Measurements from ENCODE around the gene PPFIBP2. TPM values are rescaled to one million over a fixed set of nuclear protein-coding genes. Genes with fewer than 3 reads are reported as not detected.

The PPFIBP2 gene
- polyA plus RNA-seq, 2 of the 4 experiments (the other 2 are of a cell fraction), result 13.4 to 32.5 TPM

DNA sequence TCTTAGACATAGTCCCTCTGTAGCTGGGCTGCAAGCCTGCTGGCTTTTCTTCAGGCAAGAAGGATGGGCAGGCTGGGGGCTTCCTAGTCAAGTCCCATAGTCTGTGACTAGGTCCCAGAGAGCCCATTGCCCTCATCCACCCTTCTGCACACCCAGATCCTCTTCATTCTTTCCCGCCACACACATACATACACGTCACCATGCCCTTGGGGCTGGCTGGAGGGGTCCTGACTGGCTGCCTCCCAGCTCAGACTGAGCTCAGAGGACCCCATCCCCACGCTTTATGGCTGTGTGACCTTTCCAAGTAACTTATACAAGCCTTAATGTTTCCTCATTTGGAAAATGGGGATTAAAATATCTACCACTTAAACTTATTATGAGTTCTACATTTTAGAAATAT lies 13.5 kb upstream of the PPFIBP2 start:
- no peak overlapping the region for H3K4me3 ChIP-seq
- no peak for FAIRE-seq
- TF ChIP-seq HEYL (CRISPR knock-in tag; IDR thresholded peaks at IDR 0.05) (no peak), CEBPB (IDR thresholded peaks at IDR 0.05) (no peak), PHF8 (IDR thresholded peaks at IDR 0.05; ENCODE audit: borderline replicate concordance, low read depth) (no peak), TP53 (CRISPR knock-in tag; IDR thresholded peaks at IDR 0.05) (no peak), RCOR1 (IDR thresholded peaks at IDR 0.05; ENCODE audit: low read depth, low read length) (no peak), EHF (CRISPR knock-in tag; IDR thresholded peaks at IDR 0.05) (no peak), FOSB (CRISPR knock-in tag; IDR thresholded peaks at IDR 0.05) (no peak), CBX8 (IDR thresholded peaks at IDR 0.05) (no peak), ZFP36 (IDR thresholded peaks at IDR 0.05; ENCODE audit: borderline replicate concordance, partially characterized antibody) (no peak), BHLHE40 (IDR thresholded peaks at IDR 0.05; ENCODE audit: low read depth, low read length) (no peak)
- TF ChIP-seq, protein P1, sequence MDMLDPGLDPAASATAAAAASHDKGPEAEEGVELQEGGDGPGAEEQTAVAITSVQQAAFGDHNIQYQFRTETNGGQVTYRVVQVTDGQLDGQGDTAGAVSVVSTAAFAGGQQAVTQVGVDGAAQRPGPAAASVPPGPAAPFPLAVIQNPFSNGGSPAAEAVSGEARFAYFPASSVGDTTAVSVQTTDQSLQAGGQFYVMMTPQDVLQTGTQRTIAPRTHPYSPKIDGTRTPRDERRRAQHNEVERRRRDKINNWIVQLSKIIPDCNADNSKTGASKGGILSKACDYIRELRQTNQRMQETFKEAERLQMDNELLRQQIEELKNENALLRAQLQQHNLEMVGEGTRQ (IDR thresholded peaks at IDR 0.05), result no peak
- TF ChIP-seq, protein P2, sequence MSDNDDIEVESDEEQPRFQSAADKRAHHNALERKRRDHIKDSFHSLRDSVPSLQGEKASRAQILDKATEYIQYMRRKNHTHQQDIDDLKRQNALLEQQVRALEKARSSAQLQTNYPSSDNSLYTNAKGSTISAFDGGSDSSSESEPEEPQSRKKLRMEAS (IDR thresholded peaks at IDR 0.05), result no peak
- no peak for ATAC-seq
- ChIA-PET POLR2A (no interaction called here), CTCF (interaction anchor here (1.1 to 2.4 kb wide), 4 partner anchors 10 to 58 kb away, joined by 3 to 10 read pairs (median 4); partner anchors contain the start of gene PPFIBP2)
- no peak for DNase-seq (ENCODE audit: low read depth in 1 of 2, low spot score in 1 of 2)
- 22% methylated on average over 3 of the region's 3 CpGs for WGBS (ENCODE audit: missing lambda C conversion rate)
- no peak overlapping the region for H3K27ac ChIP-seq
- no peak overlapping the region for H3K4me2 ChIP-seq
- H3K4me1 ChIP-seq, result no peaks in the 10 kb centered on the region
- no peaks in the 10 kb centered on the region for H3K9me3 ChIP-seq

DNA sequence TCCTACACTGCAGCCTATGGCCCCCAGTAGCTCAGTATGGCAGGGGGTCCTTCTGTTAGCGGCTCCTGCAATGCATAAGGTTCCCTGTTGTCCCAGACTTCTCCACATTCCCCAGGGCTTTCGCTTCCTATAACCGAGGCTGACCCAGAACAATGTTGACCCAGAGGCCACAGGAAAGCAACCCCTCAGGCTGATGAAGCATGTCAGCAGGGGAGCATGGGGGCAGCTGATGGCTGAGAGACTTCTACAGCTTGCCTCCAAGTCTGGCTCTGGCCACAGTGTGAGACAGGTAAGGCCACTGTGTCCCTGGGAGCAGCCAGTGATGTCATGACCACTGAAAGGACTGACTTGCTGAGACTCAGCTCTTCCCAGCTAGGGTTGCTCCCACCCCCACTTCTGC lies 12.5 kb upstream of the PPFIBP2 start:
- no peak for ATAC-seq
- Histone ChIP-seq H3K9me3 (no peaks in the 10 kb centered on the region), H3K27ac (no peak overlapping the region), H3K4me2 (no peak overlapping the region), H3K4me1 (no peaks in the 10 kb centered on the region), H3K4me3 (no peak overlapping the region)
- ChIA-PET POLR2A (no interaction called here), CTCF (interaction anchor here (1.1 to 2.4 kb wide), 5 partner anchors 9 to 394 kb away, joined by 3 to 10 read pairs (median 4); partner anchors contain the start of gene PPFIBP2)
- no peak for FAIRE-seq
- 66% methylated on average over 3 of the region's 3 CpGs for WGBS (ENCODE audit: missing lambda C conversion rate)
- no peak for DNase-seq (ENCODE audit: low read depth in 1 of 2, low spot score in 1 of 2)
- TF ChIP-seq TFCP2L1 (CRISPR knock-in tag; IDR thresholded peaks at IDR 0.05), result no peak
- no peak for TF ChIP-seq CHD4 (IDR thresholded peaks at IDR 0.05; ENCODE audit: borderline replicate concordance)
- TF ChIP-seq HOXB13 (CRISPR knock-in tag; IDR thresholded peaks at IDR 0.05; ENCODE audit: low read depth), result no peak
- TF ChIP-seq, protein P3, sequence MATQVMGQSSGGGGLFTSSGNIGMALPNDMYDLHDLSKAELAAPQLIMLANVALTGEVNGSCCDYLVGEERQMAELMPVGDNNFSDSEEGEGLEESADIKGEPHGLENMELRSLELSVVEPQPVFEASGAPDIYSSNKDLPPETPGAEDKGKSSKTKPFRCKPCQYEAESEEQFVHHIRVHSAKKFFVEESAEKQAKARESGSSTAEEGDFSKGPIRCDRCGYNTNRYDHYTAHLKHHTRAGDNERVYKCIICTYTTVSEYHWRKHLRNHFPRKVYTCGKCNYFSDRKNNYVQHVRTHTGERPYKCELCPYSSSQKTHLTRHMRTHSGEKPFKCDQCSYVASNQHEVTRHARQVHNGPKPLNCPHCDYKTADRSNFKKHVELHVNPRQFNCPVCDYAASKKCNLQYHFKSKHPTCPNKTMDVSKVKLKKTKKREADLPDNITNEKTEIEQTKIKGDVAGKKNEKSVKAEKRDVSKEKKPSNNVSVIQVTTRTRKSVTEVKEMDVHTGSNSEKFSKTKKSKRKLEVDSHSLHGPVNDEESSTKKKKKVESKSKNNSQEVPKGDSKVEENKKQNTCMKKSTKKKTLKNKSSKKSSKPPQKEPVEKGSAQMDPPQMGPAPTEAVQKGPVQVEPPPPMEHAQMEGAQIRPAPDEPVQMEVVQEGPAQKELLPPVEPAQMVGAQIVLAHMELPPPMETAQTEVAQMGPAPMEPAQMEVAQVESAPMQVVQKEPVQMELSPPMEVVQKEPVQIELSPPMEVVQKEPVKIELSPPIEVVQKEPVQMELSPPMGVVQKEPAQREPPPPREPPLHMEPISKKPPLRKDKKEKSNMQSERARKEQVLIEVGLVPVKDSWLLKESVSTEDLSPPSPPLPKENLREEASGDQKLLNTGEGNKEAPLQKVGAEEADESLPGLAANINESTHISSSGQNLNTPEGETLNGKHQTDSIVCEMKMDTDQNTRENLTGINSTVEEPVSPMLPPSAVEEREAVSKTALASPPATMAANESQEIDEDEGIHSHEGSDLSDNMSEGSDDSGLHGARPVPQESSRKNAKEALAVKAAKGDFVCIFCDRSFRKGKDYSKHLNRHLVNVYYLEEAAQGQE (IDR thresholded peaks at IDR 0.05), result no peak
- no peak for TF ChIP-seq ESRRA (IDR thresholded peaks at IDR 0.05; ENCODE audit: borderline replicate concordance, low read length)
- no peak for TF ChIP-seq FOSL2 (IDR thresholded peaks at IDR 0.05)
- TF ChIP-seq FOSL2 (CRISPR knock-in tag; IDR thresholded peaks at IDR 0.05), result no peak
- no peak for TF ChIP-seq RAD21 (conservative IDR thresholded peaks at IDR 0.05 in 1 of 2, IDR thresholded peaks at IDR 0.05 in 1 of 2)
- TF ChIP-seq POLR2A (IDR thresholded peaks at IDR 0.05; ENCODE audit: low read length), result no peak
- TF ChIP-seq EHF (CRISPR knock-in tag; IDR thresholded peaks at IDR 0.05), result no peak
- TF ChIP-seq, protein P4, sequence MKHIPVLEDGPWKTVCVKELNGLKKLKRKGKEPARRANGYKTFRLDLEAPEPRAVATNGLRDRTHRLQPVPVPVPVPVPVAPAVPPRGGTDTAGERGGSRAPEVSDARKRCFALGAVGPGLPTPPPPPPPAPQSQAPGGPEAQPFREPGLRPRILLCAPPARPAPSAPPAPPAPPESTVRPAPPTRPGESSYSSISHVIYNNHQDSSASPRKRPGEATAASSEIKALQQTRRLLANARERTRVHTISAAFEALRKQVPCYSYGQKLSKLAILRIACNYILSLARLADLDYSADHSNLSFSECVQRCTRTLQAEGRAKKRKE (CRISPR knock-in tag; IDR thresholded peaks at IDR 0.05; ENCODE audit: low read depth), result no peak
- TF ChIP-seq GATA3 (IDR thresholded peaks at IDR 0.05; ENCODE audit: borderline replicate concordance), result no peak
- TF ChIP-seq, protein P5, sequence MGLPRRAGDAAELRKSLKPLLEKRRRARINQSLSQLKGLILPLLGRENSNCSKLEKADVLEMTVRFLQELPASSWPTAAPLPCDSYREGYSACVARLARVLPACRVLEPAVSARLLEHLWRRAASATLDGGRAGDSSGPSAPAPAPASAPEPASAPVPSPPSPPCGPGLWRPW (IDR thresholded peaks at IDR 0.05), result no peak
- TF ChIP-seq POLR2AphosphoS2 (conservative IDR thresholded peaks at IDR 0.05; ENCODE audit: low read length), result no peak
- TF ChIP-seq FOXS1 (CRISPR knock-in tag; IDR thresholded peaks at IDR 0.05), result no peak
- no peak for TF ChIP-seq EHMT2 (IDR thresholded peaks at IDR 0.05; ENCODE audit: low read depth)
- no peak for TF ChIP-seq ZSCAN20 (CRISPR knock-in tag; IDR thresholded peaks at IDR 0.05)
- no peak for TF ChIP-seq EP300 (IDR thresholded peaks at IDR 0.05)
- TF ChIP-seq HDAC2 (IDR thresholded peaks at IDR 0.05), result no peak
- no peak for TF ChIP-seq TP53 (CRISPR knock-in tag; IDR thresholded peaks at IDR 0.05)
- no peak for TF ChIP-seq ZFP36 (IDR thresholded peaks at IDR 0.05; ENCODE audit: borderline replicate concordance, partially characterized antibody)

Data from A549 (cell line).